ENCODE measurements around the gene FNDC3B.

DNA sequence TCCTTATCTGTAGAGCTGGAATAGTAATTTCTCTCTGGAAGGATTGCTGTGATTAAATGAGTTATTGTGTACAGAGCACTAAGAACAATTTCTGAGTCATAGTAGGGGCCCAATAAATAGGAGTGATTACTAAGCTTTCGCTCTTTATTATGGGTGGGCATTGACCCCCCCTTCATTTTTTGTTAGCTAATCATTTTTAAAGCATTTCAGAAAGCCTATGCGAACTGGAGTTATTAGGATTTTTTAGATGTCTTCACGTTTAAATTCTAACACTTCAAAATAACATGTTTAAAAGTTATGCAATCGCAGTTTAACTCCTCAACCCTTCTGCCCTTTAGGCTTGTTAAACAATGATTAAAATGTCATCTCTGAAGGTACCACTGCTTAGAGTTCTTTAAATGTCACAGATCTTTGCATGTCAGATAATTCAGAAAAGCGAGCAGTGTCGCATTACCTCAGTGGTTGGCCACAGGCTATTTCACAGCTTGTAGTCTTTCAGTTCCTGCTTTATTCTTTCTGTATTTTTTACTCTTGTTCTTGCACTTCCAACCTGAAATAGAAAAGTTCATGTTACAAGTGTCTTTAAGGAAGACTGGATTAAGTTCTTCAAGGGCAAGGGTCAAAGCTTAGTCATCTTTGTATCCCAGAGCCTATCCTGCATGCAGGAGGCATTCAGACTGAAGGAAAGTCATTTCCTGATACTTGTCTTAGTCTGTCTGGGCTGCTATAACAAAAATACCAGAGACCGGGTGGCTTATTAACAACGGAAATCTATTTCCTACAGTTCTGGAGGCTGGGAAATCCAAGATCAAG is 102.9 kb downstream of the FNDC3B start:
- no peak for TF ChIP-seq POLR2AphosphoS5 (IDR thresholded peaks at IDR 0.05)
- no peak for TF ChIP-seq CTCF (IDR thresholded peaks at IDR 0.05)
- no peak for TF ChIP-seq EP300 (IDR thresholded peaks at IDR 0.05)

Data from esophagus muscularis mucosa (tissue), 4 donors.